ENCODE data around the gene OR8H3. TPM values are rescaled to one million over a fixed set of nuclear protein-coding genes. Genes with fewer than 3 reads are reported as not detected.

The OR8H3 gene
- polyA plus RNA-seq, 3 donors, result not detected

- no peaks in the 10 kb centered on the region for H3K27me3 Mint-ChIP-seq (ENCODE audit: low read depth in 3 of 3)
- H3K4me3 ChIP-seq (replicated peaks in 1 of 3; ENCODE audit: low read depth in 2 of 3, low read length in 3 of 3), result no peak within 1 kb of the TSS
- peaks cover 0 to 9% (median 5%) of the 10 kb centered on the region in 7 donors for H3K9me3 Mint-ChIP-seq
Measured at GRCh38 chr11:56160217-56160616, 38.0 kb downstream of the OR8H3 start, which contains the start of gene OR8K5. OR8K5 (minus strand) TSS chr11:56160317; CDS start chr11:56160317, 0 bp downstream.

GRCh38 chr11:56163804-56164203 is 41.6 kb downstream of the OR8H3 start:
- H3K27ac Mint-ChIP-seq, result no peak overlapping the region
- Histone ChIP-seq H3K27me3 (ENCODE audit: control insufficient read depth in 2 of 2, insufficient read depth in 2 of 2, low read length in 2 of 2) (no peaks in the 10 kb centered on the region), H2AFZ (ENCODE audit: insufficient read depth, low read depth, low read length, poor library complexity, severe bottlenecking) (no peak overlapping the region), H3K79me2 (ENCODE audit: insufficient read depth, low read length) (no peaks in the 10 kb centered on the region), H3K9ac (ENCODE audit: insufficient read depth, low read length, poor library complexity, severe bottlenecking) (no peak overlapping the region), H3K36me3 (replicated peaks in 1 of 2; ENCODE audit: control insufficient read depth in 1 of 2, insufficient read depth in 2 of 2, low read length in 2 of 2) (no peaks in the 10 kb centered on the region), H3K9me3 (replicated peaks in 1 of 2; ENCODE audit: control insufficient read depth in 1 of 2, insufficient read depth in 1 of 2, low read length in 2 of 2) (peaks cover 0 to 7% of the 10 kb centered on the region in 2 donors), H3K27ac (ENCODE audit: low read depth in 1 of 2, low read length in 2 of 2) (no peak overlapping the region), H4K20me1 (ENCODE audit: insufficient read depth, low read length) (no peaks in the 10 kb centered on the region), H3K4me1 (ENCODE audit: control insufficient read depth in 1 of 2, insufficient read depth in 2 of 2, low read length in 2 of 2) (no peaks in the 10 kb centered on the region), H3K4me2 (replicated peaks; ENCODE audit: extremely low read depth, low read length, poor library complexity, severe bottlenecking) (no peak overlapping the region), H3K4me3 (replicated peaks in 1 of 3; ENCODE audit: low read depth in 2 of 3, low read length in 3 of 3) (no peak overlapping the region)
- no peaks in the 10 kb centered on the region for H3K27me3 Mint-ChIP-seq (ENCODE audit: low read depth in 3 of 3)
- no peak for DNase-seq
- no peaks in the 10 kb centered on the region for H3K4me1 Mint-ChIP-seq
- TF ChIP-seq CTCF (IDR thresholded peaks at IDR 0.05), result no peak
- intact Hi-C loops (cut with micrococcal nuclease), result no loop called here
- H3K36me3 Mint-ChIP-seq, result no peaks in the 10 kb centered on the region
- H3K4me3 Mint-ChIP-seq, result no peak overlapping the region
- H3K9me3 Mint-ChIP-seq, result peaks cover 0 to 9% (median 2%) of the 10 kb centered on the region in 7 donors
- 100% methylated on average over 1 of the region's 3 CpGs for WGBS (ENCODE audit: insufficient coverage)

More at GRCh38 chr11:56160217-56160616, 38.0 kb downstream of the OR8H3 start, which contains the start of gene OR8K5:
- no peak for DNase-seq
- no peak within 1 kb of the TSS for H2AFZ ChIP-seq (ENCODE audit: insufficient read depth, low read depth, low read length, poor library complexity, severe bottlenecking)
- H3K79me2 ChIP-seq (ENCODE audit: insufficient read depth, low read length), result no peaks in the 10 kb centered on the region
- intact Hi-C loops (cut with micrococcal nuclease), result no loop called here
- no peaks in the 10 kb centered on the region for H3K27me3 ChIP-seq (ENCODE audit: control insufficient read depth in 2 of 2, insufficient read depth in 2 of 2, low read length in 2 of 2)
- Mint-ChIP-seq H3K4me3 (no peak within 1 kb of the TSS), H3K27ac (no peak within 1 kb of the TSS), H3K36me3 (no peaks in the 10 kb centered on the region), H3K4me1 (no peaks in the 10 kb centered on the region)
- H3K36me3 ChIP-seq (replicated peaks in 1 of 2; ENCODE audit: control insufficient read depth in 1 of 2, insufficient read depth in 2 of 2, low read length in 2 of 2), result no peaks in the 10 kb centered on the region
- H3K4me2 ChIP-seq (replicated peaks; ENCODE audit: extremely low read depth, low read length, poor library complexity, severe bottlenecking), result no peak within 1 kb of the TSS
- H3K9me3 ChIP-seq (replicated peaks in 1 of 2; ENCODE audit: control insufficient read depth in 1 of 2, insufficient read depth in 1 of 2, low read length in 2 of 2), result peaks cover 0 to 10% of the 10 kb centered on the region in 2 donors
- H3K27ac ChIP-seq (ENCODE audit: low read depth in 1 of 2, low read length in 2 of 2), result no peak within 1 kb of the TSS
- H3K9ac ChIP-seq (ENCODE audit: insufficient read depth, low read length, poor library complexity, severe bottlenecking), result no peak within 1 kb of the TSS
- no peaks in the 10 kb centered on the region for H4K20me1 ChIP-seq (ENCODE audit: insufficient read depth, low read length)
- no peaks in the 10 kb centered on the region for H3K4me1 ChIP-seq (ENCODE audit: control insufficient read depth in 1 of 2, insufficient read depth in 2 of 2, low read length in 2 of 2)
- 69% methylated on average over 2 of the region's 3 CpGs for WGBS (ENCODE audit: insufficient coverage)
- no peak for TF ChIP-seq CTCF (IDR thresholded peaks at IDR 0.05)
